GM12878 (cell line): ENCODE results near the gene FLT1. TPM values are rescaled to one million over a fixed set of nuclear protein-coding genes. Genes with fewer than 3 reads are reported as not detected.

Experiments
- ATAC-seq: fragments of 200-7000 bp; cut with Tn5 transposase; 3 replicates; pipeline ENCODE4 v1.9.1; 2020; ENCODE audit warnings: mild to moderate bottlenecking, moderate library complexity
- BruUV-seq: library from RNA; stranded (reverse); fragments of 400-500 nt; replicated peaks from 2 replicates; lab custom pipeline; 2021; lab: Mats Ljungman, UMichigan
- CTCF ChIA-PET: fragments of 300-600 bp; sonication (Branson Sonifier 250); formaldehyde crosslinking; extraction: SDS; loops from one replicate; lab custom pipeline; 2021; ENCODE audit warnings: inconsistent platforms; lab: Yijun Ruan, JAX
- POLR2A ChIA-PET: fragments of 350-600 bp; formaldehyde crosslinking; extraction: SDS; loops from one replicate; lab custom pipeline; 2021; ENCODE audit warnings: inconsistent platforms; lab: Charles Lee
- RAD21 ChIA-PET: fragments of 300-600 bp; sonication (Branson Sonifier 250); formaldehyde crosslinking; loops from one replicate; lab custom pipeline; 2023; ENCODE audit warnings: antibody characterized with exemption; ENCODE audit not compliant: unreplicated experiment; lab: Charles Lee
- SMC1A ChIA-PET: fragments of 300-600 bp; sonication (Branson Sonifier 250); formaldehyde crosslinking; loops from one replicate; lab custom pipeline; 2023; ENCODE audit not compliant: unreplicated experiment, uncharacterized antibody; lab: Charles Lee
- DNase-seq: peaks from one replicate; pipeline ENCODE4 v3.0.0-alpha.2; 2011; ENCODE audit warnings: low read depth, low spot score
- FAIRE-seq: peaks from 3 replicates; lab custom pipeline; 2011; peaks lifted over from hg19 to GRCh38; lab: Jason Lieb, UNC
- H2AFZ ChIP-seq: 2 replicates; pipeline ENCODE4 v1.6.0; 2011; ENCODE audit warnings: low read depth, low read length, control low read depth; ENCODE audit not compliant: control insufficient read depth
- H3K27ac ChIP-seq: 2 replicates; pipeline ENCODE4 v1.5.1; 2011; ENCODE audit warnings: control low read depth; ENCODE audit not compliant: control insufficient read depth, insufficient read depth
- H3K27me3 ChIP-seq, 2 experiments: replicated peaks in 1 of 2; 2 replicates each; pipeline versions ENCODE4 v1.6.0 to v1.6.1; 2011; ENCODE audit warnings: low read length in 1 of 2; ENCODE audit not compliant: control insufficient read depth in 2 of 2, insufficient read depth in 2 of 2
- H3K36me3 ChIP-seq, 2 experiments: 2 replicates each; pipeline ENCODE4 v1.5.1; 2011; ENCODE audit warnings: low read length in 1 of 2; ENCODE audit not compliant: control insufficient read depth in 2 of 2, insufficient read depth in 2 of 2
- H3K4me1 ChIP-seq: 2 replicates; pipeline ENCODE4 v1.6.1; 2011; ENCODE audit warnings: mild to moderate bottlenecking, low read length, moderate library complexity, mixed read lengths; ENCODE audit not compliant: control insufficient read depth, insufficient read depth
- H3K4me2 ChIP-seq: 2 replicates; pipeline ENCODE4 v1.6.0; 2011; ENCODE audit warnings: control low read depth; ENCODE audit not compliant: control insufficient read depth, insufficient read depth
- H3K4me3 ChIP-seq: fragments of 200-600 bp; sonication (generic); 2 replicates; pipeline ENCODE4 v1.5.1; 2016
- H3K79me2 ChIP-seq: 2 replicates; pipeline ENCODE4 v1.6.0; 2011; ENCODE audit warnings: low read length; ENCODE audit not compliant: control insufficient read depth, insufficient read depth
- H3K9ac ChIP-seq: 2 replicates; pipeline ENCODE4 v1.8.0; 2011; ENCODE audit warnings: low read length, control low read depth, mixed read lengths; ENCODE audit not compliant: control insufficient read depth, insufficient read depth
- H3K9me3 ChIP-seq: replicated peaks from 3 replicates; pipeline ENCODE4 v1.5.1; 2011; ENCODE audit warnings: mild to moderate bottlenecking, low read length; ENCODE audit not compliant: control insufficient read depth, insufficient read depth
- H4K20me1 ChIP-seq: 2 replicates; pipeline ENCODE4 v1.6.0; 2011; ENCODE audit not compliant: control insufficient read depth, insufficient read depth
- ATF3 ChIP-seq: IDR thresholded peaks from 2 replicates; pipeline ENCODE4 v1.6.1; 2011; ENCODE audit warnings: low read depth, mild to moderate bottlenecking, low read length, moderate library complexity, borderline replicate concordance; ENCODE audit errors: extremely low read depth
- MTA2 ChIP-seq: fragments of 450-650 bp; IDR thresholded peaks from 2 replicates; pipeline ENCODE4 v1.6.1; 2016; ENCODE audit warnings: low read depth, mild to moderate bottlenecking, moderate library complexity
- NFIC ChIP-seq: IDR thresholded peaks from 2 replicates; pipeline ENCODE4 v1.6.1; 2012; ENCODE audit warnings: low read depth, mild to moderate bottlenecking, inconsistent platforms, low read length, moderate library complexity
- WGBS: methylation state at CpG from one replicate; pipeline ENCODE4 v1.1.6; 2016; ENCODE audit warnings: low lambda C conversion rate; ENCODE audit not compliant: insufficient replicate concordance, insufficient coverage; ENCODE audit errors: missing lambda C conversion rate; 5-methylcytosine and 5-hydroxymethylcytosine counted together
- in situ Hi-C: fragments of 300-500 bp; cut with MboI; formaldehyde crosslinking; loops from 9 replicates; pipeline ENCODE4 v1.14.3; 2018; ENCODE audit warnings: mixed read lengths
- intact Hi-C: fragments of 100-400 bp; cut with micrococcal nuclease; formaldehyde crosslinking; loops from one replicate; pipeline ENCODE4 v1.14.2; 2022; ENCODE audit not compliant: unreplicated experiment
- polyA plus RNA-seq, 11 experiments: library from polyadenylated mRNA; depleted of rRNA in 4 of 11; unstranded in 6 of 11; stranded (reverse) in 5 of 11; fragments of >200 nt; fragmentation: Nextera tagmentation in 4 of 11; fragmentation: Illumina TruSeq in 1 of 11; extraction: Ambion mirVana in 4 of 11; extraction: Trizol in 1 of 11; gene quantifications; 1 replicate in 1 of 11; 2 replicates in 10 of 11; pipeline versions ENCODE4 v1.2.1 to v1.2.3, GENCODE V29; 2011 to 2016; ENCODE audit warnings: inconsistent platforms in 2 of 11, missing spikeins in 2 of 11, low read depth in 1 of 11
- total RNA-seq, 4 experiments: library from RNA; depleted of rRNA in 3 of 4; stranded (reverse); fragments of >200 nt in 3 of 4; fragmentation: Illumina TruSeq in 1 of 4; extraction: Trizol in 1 of 4; gene quantifications; 2 replicates each; pipeline versions ENCODE4 v1.2.1 to v1.2.3, GENCODE V29; 2013 to 2021
- TF ChIP-seq, protein P1 (sequence below): fragments of 450-650 bp; IDR thresholded peaks from 2 replicates; pipeline ENCODE4 v1.6.1; 2016; ENCODE audit warnings: mild to moderate bottlenecking

FLT1 gene
- total and polyA plus RNA-seq, 10 of the 15 experiments (the other 5 are each of a cell fraction or from before 2014, with no cell fraction given) = 0.55 to 5.6 (median 0.84) TPM

DNA sequence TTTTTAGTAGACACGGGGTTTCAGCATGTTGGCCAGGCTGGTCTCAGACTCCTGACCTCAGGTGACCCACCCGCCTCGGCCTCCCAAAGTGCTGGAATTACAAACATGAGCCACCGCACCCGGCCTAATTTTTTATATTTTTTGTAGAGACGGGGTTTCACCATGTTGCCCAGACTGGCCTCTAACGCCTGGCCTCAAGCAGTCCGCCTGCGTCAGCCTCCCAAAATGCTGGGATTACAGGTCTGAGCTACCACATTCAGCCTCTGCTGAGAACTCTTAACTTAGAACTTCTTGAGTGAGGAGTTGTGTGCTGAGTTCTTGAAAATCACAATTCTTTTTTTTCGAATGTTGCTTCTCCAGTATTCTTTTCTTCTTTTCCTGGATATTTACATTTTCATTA lies 244.4 kb downstream of the FLT1 start:
- intact Hi-C loops = no loop called here
- CTCF ChIA-PET = no interaction called here
- Histone ChIP-seq H3K9ac (no peak overlapping the region), H3K4me1 (peaks cover 20% of the 10 kb centered on the region), H3K27ac (no peak overlapping the region), H3K79me2 (no peaks in the 10 kb centered on the region; the same call in 1 of the 2 replicates), H3K36me3 (no peaks in the 10 kb centered on the region; a peak in 1 of 4 replicates), H4K20me1 (no peaks in the 10 kb centered on the region), H3K9me3 (peaks cover 2% of the 10 kb centered on the region), H2AFZ (no peak overlapping the region), H3K4me2 (no peak overlapping the region), H3K27me3 (no peaks in the 10 kb centered on the region), H3K4me3 (no peak overlapping the region)
- POLR2A ChIA-PET = no interaction called here
- RAD21 ChIA-PET = no interaction called here
- WGBS = 83% methylated on average over 10 of the region's 10 CpGs
- no peak for DNase-seq
- ATAC-seq = no peak
- no peak for FAIRE-seq
- in situ Hi-C loops = no loop called here
- SMC1A ChIA-PET = interaction anchor here (1.2 kb wide), 1 partner anchor 12 kb away, joined by 5 read pairs; no protein-coding TSS in a partner anchor
- TF ChIP-seq ATF3 (no peak), NFIC (no peak), MTA2 (no peak)
- TF ChIP-seq, protein P1, sequence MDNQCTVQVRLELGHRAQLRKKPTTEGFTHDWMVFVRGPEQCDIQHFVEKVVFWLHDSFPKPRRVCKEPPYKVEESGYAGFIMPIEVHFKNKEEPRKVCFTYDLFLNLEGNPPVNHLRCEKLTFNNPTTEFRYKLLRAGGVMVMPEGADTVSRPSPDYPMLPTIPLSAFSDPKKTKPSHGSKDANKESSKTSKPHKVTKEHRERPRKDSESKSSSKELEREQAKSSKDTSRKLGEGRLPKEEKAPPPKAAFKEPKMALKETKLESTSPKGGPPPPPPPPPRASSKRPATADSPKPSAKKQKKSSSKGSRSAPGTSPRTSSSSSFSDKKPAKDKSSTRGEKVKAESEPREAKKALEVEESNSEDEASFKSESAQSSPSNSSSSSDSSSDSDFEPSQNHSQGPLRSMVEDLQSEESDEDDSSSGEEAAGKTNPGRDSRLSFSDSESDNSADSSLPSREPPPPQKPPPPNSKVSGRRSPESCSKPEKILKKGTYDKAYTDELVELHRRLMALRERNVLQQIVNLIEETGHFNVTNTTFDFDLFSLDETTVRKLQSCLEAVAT = no peak
- no TSS peak for BruUV-seq

Other genes with a start within 250 kb of the FLT1 start
- gene POMP, start 164.0 kb upstream of the FLT1 start, total RNA-seq (2014; rRNA removed) = 96.5 and 108 TPM in 2 replicates
- gene POMP, start 164.0 kb upstream of the FLT1 start, total RNA-seq (2014; rRNA removed; fragmentation: Illumina TruSeq; extraction: Trizol) = 123 and 132 TPM in 2 replicates
- 101 TPM in 2 replicates for gene POMP, start 164.0 kb upstream of the FLT1 start, total RNA-seq (2021)
- 155 and 228 TPM in 2 replicates for gene POMP, start 164.0 kb upstream of the FLT1 start, polyA plus RNA-seq (2011; rRNA removed)
- gene POMP, start 164.0 kb upstream of the FLT1 start, polyA plus RNA-seq (2014; fragmentation: Illumina TruSeq; extraction: Trizol) = 128 and 154 TPM in 2 replicates
- 100 to 1,000 TPM; 655 to 668 TPM for gene POMP, start 164.0 kb upstream of the FLT1 start, polyA plus RNA-seq (2014; fragmentation: Nextera tagmentation; extraction: Ambion mirVana)
- gene POMP, start 164.0 kb upstream of the FLT1 start, polyA plus RNA-seq (2014; rRNA removed) = 83.7 and 90.4 TPM in 2 replicates
- 100 to 1,000 TPM; 430 to 468 TPM for gene POMP, start 164.0 kb upstream of the FLT1 start, polyA plus RNA-seq (2016; fragmentation: Nextera tagmentation; extraction: Ambion mirVana)
- 10.6 and 10.7 TPM in 2 replicates for gene SLC46A3, start 223.8 kb upstream of the FLT1 start, total RNA-seq (2014; rRNA removed)
- gene SLC46A3, start 223.8 kb upstream of the FLT1 start, total RNA-seq (2014; rRNA removed; fragmentation: Illumina TruSeq; extraction: Trizol) = 7.3 and 8.2 TPM in 2 replicates
- gene SLC46A3, start 223.8 kb upstream of the FLT1 start, total RNA-seq (2021) = 8.3 and 9.5 TPM in 2 replicates
- 15.6 and 17.5 TPM in 2 replicates for gene SLC46A3, start 223.8 kb upstream of the FLT1 start, polyA plus RNA-seq (2011; rRNA removed)
- 9.3 and 14.0 TPM in 2 replicates for gene SLC46A3, start 223.8 kb upstream of the FLT1 start, polyA plus RNA-seq (2014; fragmentation: Illumina TruSeq; extraction: Trizol)
- 1 to 10 TPM; 2.9 to 3.8 TPM for gene SLC46A3, start 223.8 kb upstream of the FLT1 start, polyA plus RNA-seq (2014; fragmentation: Nextera tagmentation; extraction: Ambion mirVana)
- gene SLC46A3, start 223.8 kb upstream of the FLT1 start, polyA plus RNA-seq (2014; rRNA removed) = 9.8 TPM in 2 replicates
- 10 to 100 TPM in 1 of 2 experiments, 1 to 10 TPM in 1; 9.3 to 12.0 TPM for gene SLC46A3, start 223.8 kb upstream of the FLT1 start, polyA plus RNA-seq (2016; fragmentation: Nextera tagmentation; extraction: Ambion mirVana)